ENCODE measurements around the gene ADCY6.

The ADCY6 gene

GRCh38 chr12:48795550-48796455 is 6.9 kb upstream of the ADCY6 start:
- no peak overlapping the region for H3K4me3 ChIP-seq (ENCODE audit: low read length)
- H3K4me1 ChIP-seq (ENCODE audit: insufficient read depth, low read length), result 0 out of 2 replicates have a peak, but pooled peaks cover 3% of the 10 kb centered on the region
- H3K9ac ChIP-seq (ENCODE audit: low read depth, low read length), result no peak overlapping the region
- no peaks in the 10 kb centered on the region for H3K9me3 ChIP-seq (ENCODE audit: insufficient read depth, low read depth, low read length)
- WGBS, result 25% methylated on average over 12 of the region's 12 CpGs
- H3K27ac ChIP-seq (ENCODE audit: low read depth, low read length), result no peak overlapping the region
- H3K27me3 ChIP-seq (ENCODE audit: insufficient read depth, low read length), result no peaks in the 10 kb centered on the region
- no peaks in the 10 kb centered on the region for H3K36me3 ChIP-seq (ENCODE audit: insufficient read depth, low read length)

- WGBS, result 43% methylated on average over 3 of the region's 3 CpGs
Measured at GRCh38 chr12:48794870-48795269, 6.0 kb upstream of the ADCY6 start.

GRCh38 chr12:48793696-48794095 is 4.8 kb upstream of the ADCY6 start:
- Histone ChIP-seq H3K36me3 (ENCODE audit: insufficient read depth, low read length) (no peaks in the 10 kb centered on the region), H3K27ac (ENCODE audit: low read depth, low read length) (no peak overlapping the region), H3K4me3 (ENCODE audit: low read length) (no peak overlapping the region), H3K4me1 (ENCODE audit: insufficient read depth, low read length) (peaks cover 9% of the 10 kb centered on the region; the same call in 1 of the 2 replicates), H3K9me3 (ENCODE audit: insufficient read depth, low read depth, low read length) (no peaks in the 10 kb centered on the region), H3K9ac (ENCODE audit: low read depth, low read length) (no peak overlapping the region), H3K27me3 (ENCODE audit: insufficient read depth, low read length) (no peaks in the 10 kb centered on the region)
- 93% methylated on average over 3 of the region's 3 CpGs for WGBS

More at GRCh38 chr12:48794870-48795269, 6.0 kb upstream of the ADCY6 start:
- no peak overlapping the region for H3K27ac ChIP-seq (ENCODE audit: low read depth, low read length)
- H3K36me3 ChIP-seq (ENCODE audit: insufficient read depth, low read length), result no peaks in the 10 kb centered on the region
- H3K9ac ChIP-seq (ENCODE audit: low read depth, low read length), result no peak overlapping the region
- H3K27me3 ChIP-seq (ENCODE audit: insufficient read depth, low read length), result no peaks in the 10 kb centered on the region
- peaks cover 8% of the 10 kb centered on the region; the same call in 1 of the 2 replicates for H3K4me1 ChIP-seq (ENCODE audit: insufficient read depth, low read length)
- H3K9me3 ChIP-seq (ENCODE audit: insufficient read depth, low read depth, low read length), result no peaks in the 10 kb centered on the region
- H3K4me3 ChIP-seq (ENCODE audit: low read length), result no peak overlapping the region

- H3K4me3 ChIP-seq (ENCODE audit: low read length), result peak overlapping the region; percentile 90
- no peaks in the 10 kb centered on the region for H3K36me3 ChIP-seq (ENCODE audit: insufficient read depth, low read length)
- H3K9ac ChIP-seq (ENCODE audit: low read depth, low read length), result no peak overlapping the region
- peaks cover 10% of the 10 kb centered on the region for H3K27me3 ChIP-seq (ENCODE audit: insufficient read depth, low read length)
- whole genome bisulfite sequencing, result 8% methylated on average over 4 of the region's 4 CpGs
- no peaks in the 10 kb centered on the region for H3K9me3 ChIP-seq (ENCODE audit: insufficient read depth, low read depth, low read length)
- peaks cover 14% of the 10 kb centered on the region for H3K4me1 ChIP-seq (ENCODE audit: insufficient read depth, low read length)
- peak overlapping the region; percentile 61; the same call in 1 of the 2 replicates for H3K27ac ChIP-seq (ENCODE audit: low read depth, low read length)
Measured at GRCh38 chr12:48789858-48790326, 1.0 kb upstream of the ADCY6 start.

- Histone ChIP-seq H3K4me1 (ENCODE audit: insufficient read depth, low read length) (peaks cover 14% of the 10 kb centered on the region), H3K27me3 (ENCODE audit: insufficient read depth, low read length) (peaks cover 10% of the 10 kb centered on the region), H3K9me3 (ENCODE audit: insufficient read depth, low read depth, low read length) (no peaks in the 10 kb centered on the region), H3K4me3 (ENCODE audit: low read length) (peak overlapping the region; percentile 90), H3K27ac (ENCODE audit: low read depth, low read length) (peak overlapping the region; percentile 46; the same call in 1 of the 2 replicates), H3K36me3 (ENCODE audit: insufficient read depth, low read length) (no peaks in the 10 kb centered on the region), H3K9ac (ENCODE audit: low read depth, low read length) (peak overlapping the region; percentile 60)
- under 1% methylated on average over 25 of the region's 25 CpGs for WGBS
Measured at GRCh38 chr12:48788524-48788853, 400 bp downstream of the ADCY6 start.

GRCh38 chr12:48787791-48788523 is 932 bp downstream of the ADCY6 start:
- peak overlapping the region; percentile 60; the same call in 1 of the 2 replicates for H3K9ac ChIP-seq (ENCODE audit: low read depth, low read length)
- no peak overlapping the region for H3K27ac ChIP-seq (ENCODE audit: low read depth, low read length)
- no peaks in the 10 kb centered on the region for H3K9me3 ChIP-seq (ENCODE audit: insufficient read depth, low read depth, low read length)
- peaks cover 10% of the 10 kb centered on the region for H3K27me3 ChIP-seq (ENCODE audit: insufficient read depth, low read length)
- peaks cover 14% of the 10 kb centered on the region for H3K4me1 ChIP-seq (ENCODE audit: insufficient read depth, low read length)
- peak overlapping the region; percentile 90 for H3K4me3 ChIP-seq (ENCODE audit: low read length)
- no peaks in the 10 kb centered on the region for H3K36me3 ChIP-seq (ENCODE audit: insufficient read depth, low read length)
- WGBS, result 32% methylated on average over 8 of the region's 11 CpGs

- Histone ChIP-seq H3K9me3 (ENCODE audit: insufficient read depth, low read depth, low read length) (no peaks in the 10 kb centered on the region), H3K27me3 (ENCODE audit: insufficient read depth, low read length) (peaks cover 10% of the 10 kb centered on the region), H3K27ac (ENCODE audit: low read depth, low read length) (no peak overlapping the region), H3K36me3 (ENCODE audit: insufficient read depth, low read length) (no peaks in the 10 kb centered on the region), H3K9ac (ENCODE audit: low read depth, low read length) (no peak overlapping the region), H3K4me3 (ENCODE audit: low read length) (peak overlapping the region; percentile 90), H3K4me1 (ENCODE audit: insufficient read depth, low read length) (peaks cover 14% of the 10 kb centered on the region)
- 90% methylated on average over 7 of the region's 7 CpGs for WGBS
Measured at GRCh38 chr12:48786591-48787544, 2.0 kb downstream of the ADCY6 start.

GRCh38 chr12:48783432-48783831 is 5.5 kb downstream of the ADCY6 start:
- Histone ChIP-seq H3K27ac (ENCODE audit: low read depth, low read length) (no peak overlapping the region), H3K4me1 (ENCODE audit: insufficient read depth, low read length) (peaks cover 10% of the 10 kb centered on the region), H3K9ac (ENCODE audit: low read depth, low read length) (no peak overlapping the region), H3K27me3 (ENCODE audit: insufficient read depth, low read length) (peaks cover 10% of the 10 kb centered on the region), H3K9me3 (ENCODE audit: insufficient read depth, low read depth, low read length) (no peaks in the 10 kb centered on the region), H3K36me3 (ENCODE audit: insufficient read depth, low read length) (no peaks in the 10 kb centered on the region), H3K4me3 (ENCODE audit: low read length) (no peak overlapping the region)
- WGBS, result 94% methylated on average over 4 of the region's 4 CpGs

GRCh38 chr12:48782457-48783395 is 6.2 kb downstream of the ADCY6 start:
- peaks cover 8% of the 10 kb centered on the region for H3K4me1 ChIP-seq (ENCODE audit: insufficient read depth, low read length)
- WGBS, result 92% methylated on average over 63 of the region's 63 CpGs
- no peak overlapping the region for H3K9ac ChIP-seq (ENCODE audit: low read depth, low read length)
- no peak overlapping the region for H3K4me3 ChIP-seq (ENCODE audit: low read length)
- H3K27ac ChIP-seq (ENCODE audit: low read depth, low read length), result no peak overlapping the region
- H3K27me3 ChIP-seq (ENCODE audit: insufficient read depth, low read length), result peaks cover 5% of the 10 kb centered on the region
- no peaks in the 10 kb centered on the region for H3K36me3 ChIP-seq (ENCODE audit: insufficient read depth, low read length)
- no peaks in the 10 kb centered on the region for H3K9me3 ChIP-seq (ENCODE audit: insufficient read depth, low read depth, low read length)
